KOPT-K1 (cell line): ENCODE results near the gene YWHAE.
"Not testable (repeated sequence)": the region's sequence is repeated elsewhere in the genome, so short reads cannot be mapped to it uniquely, and the experiment has no call there.

ENCODE experiments used
- H3K27ac ChIP-seq: fragments of 200-600 bp; sonication (generic); 2 replicates; pipeline ENCODE4 v1.5.1; 2016; ENCODE audit warnings: antibody characterized with exemption, mild to moderate bottlenecking, low read depth, low read length; ENCODE audit not compliant: poor library complexity, severe bottlenecking
- H3K36me3 ChIP-seq: fragments of 200-600 bp; sonication (generic); 2 replicates; pipeline ENCODE4 v1.5.1; 2017; ENCODE audit warnings: antibody characterized with exemption, mild to moderate bottlenecking, low read length, moderate library complexity; ENCODE audit not compliant: insufficient read depth
- H3K9me3 ChIP-seq: fragments of 200-600 bp; sonication (generic); 2 replicates; pipeline ENCODE4 v1.5.1; 2017; ENCODE audit warnings: antibody characterized with exemption, low read length, mild to moderate bottlenecking; ENCODE audit not compliant: insufficient read depth, poor library complexity, severe bottlenecking

The YWHAE gene

GRCh38 chr17:1399679-1400512, at the start of gene YWHAE:
YWHAE (minus strand) TSS chr17:1400222; CDS start chr17:1400110, 112 bp downstream.
- H3K9me3 ChIP-seq, result no peaks in the 10 kb centered on the region
- peak within 1 kb of the TSS; percentile 98 for H3K27ac ChIP-seq
- H3K36me3 ChIP-seq, result peaks cover 32% of the 10 kb centered on the region

DNA sequence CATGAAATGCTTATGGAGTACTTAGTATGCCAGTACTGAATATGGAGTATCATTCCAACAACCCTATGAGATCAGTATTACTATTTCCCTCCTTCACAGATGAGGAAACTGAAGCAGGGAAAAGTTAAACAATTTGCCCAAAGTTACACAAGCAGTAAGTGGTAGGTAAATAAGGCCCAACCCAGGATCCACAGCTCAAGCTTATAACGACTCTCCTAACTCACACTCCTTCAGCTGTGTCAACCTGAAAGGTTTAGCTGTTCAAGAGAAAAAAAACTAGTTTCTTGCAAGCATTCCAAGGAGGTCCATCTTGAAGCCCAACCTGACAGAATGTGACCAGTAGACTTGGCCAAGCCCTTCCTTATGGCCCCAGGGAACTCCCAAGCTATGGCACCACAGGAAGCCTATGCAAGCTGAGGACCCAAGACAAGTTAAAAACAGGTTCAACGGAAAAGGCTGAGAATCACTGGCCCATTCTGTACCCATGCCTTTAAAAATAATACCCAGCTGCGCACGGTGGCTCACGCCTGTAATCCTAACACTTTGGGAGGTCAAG, 49.5 kb upstream of the YWHAE start:
- H3K36me3 ChIP-seq, result peaks cover 54% of the 10 kb centered on the region
- no peak overlapping the region for H3K27ac ChIP-seq

GRCh38 chr17:1447052-1447451, 47.0 kb upstream of the YWHAE start:
- peaks cover 53% of the 10 kb centered on the region for H3K36me3 ChIP-seq
- H3K27ac ChIP-seq, result no peak overlapping the region
- no peaks in the 10 kb centered on the region for H3K9me3 ChIP-seq

More for the DNA sequence above, 49.5 kb upstream of the YWHAE start:
- H3K9me3 ChIP-seq, result no peaks in the 10 kb centered on the region

DNA sequence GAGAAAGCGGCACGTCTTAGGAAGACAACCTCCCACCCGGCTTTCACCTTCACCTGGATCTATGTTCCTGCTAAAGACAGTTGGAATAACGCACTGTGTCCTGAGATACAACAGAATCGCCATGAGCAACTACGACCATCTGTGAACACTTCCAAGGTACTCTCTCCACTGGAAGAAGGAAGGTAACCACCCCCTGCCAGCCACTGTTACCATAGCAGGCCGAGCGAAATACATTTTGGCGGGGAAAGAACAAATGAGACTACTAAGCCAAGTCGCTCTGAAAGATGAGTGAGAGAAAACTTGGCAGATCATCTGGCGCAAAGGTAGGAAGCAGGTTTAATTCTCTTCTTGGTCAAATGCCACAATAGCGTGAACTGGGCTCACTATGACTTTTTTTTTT, 46.2 kb upstream of the YWHAE start:
- H3K36me3 ChIP-seq, result peaks cover 53% of the 10 kb centered on the region
- no peaks in the 10 kb centered on the region for H3K9me3 ChIP-seq
- H3K27ac ChIP-seq, result no peak overlapping the region

- H3K9me3 ChIP-seq, H3K27ac ChIP-seq: not testable (repeated sequence)
- peaks cover 54% of the 10 kb centered on the region for H3K36me3 ChIP-seq
Measured at GRCh38 chr17:1445695-1446094, 45.7 kb upstream of the YWHAE start.

GRCh38 chr17:1442721-1443120, 42.7 kb upstream of the YWHAE start:
- not testable (repeated sequence) for H3K9me3 ChIP-seq, H3K27ac ChIP-seq
- H3K36me3 ChIP-seq, result peaks cover 59% of the 10 kb centered on the region

- peaks cover 64% of the 10 kb centered on the region for H3K36me3 ChIP-seq
Measured at GRCh38 chr17:1442187-1442586, 42.2 kb upstream of the YWHAE start.

DNA sequence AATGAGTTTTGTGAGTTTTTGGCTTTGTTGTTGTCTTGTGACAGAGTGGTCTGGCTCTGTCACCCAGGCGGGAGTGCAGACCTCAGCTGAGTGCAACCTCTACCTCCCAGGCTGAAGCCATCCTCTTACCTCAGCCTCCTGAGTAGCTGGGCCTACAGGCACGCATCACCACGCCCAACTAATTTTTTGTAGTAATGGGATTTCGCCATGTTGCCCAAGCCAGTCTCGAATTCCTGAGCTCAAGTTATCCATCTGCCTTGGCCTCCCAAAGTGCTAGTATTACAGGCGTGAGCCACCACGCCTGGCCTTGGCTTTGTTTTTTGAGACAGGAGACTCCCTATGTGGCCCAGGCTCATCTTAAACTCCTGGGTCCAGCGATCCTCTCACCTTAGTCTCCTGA, 40.9 kb upstream of the YWHAE start:
- no peaks in the 10 kb centered on the region for H3K9me3 ChIP-seq
- H3K36me3 ChIP-seq, result peaks cover 77% of the 10 kb centered on the region
- H3K27ac ChIP-seq, result no peak overlapping the region

More at GRCh38 chr17:1442187-1442586, 42.2 kb upstream of the YWHAE start:
- Histone ChIP-seq H3K9me3 (no peaks in the 10 kb centered on the region), H3K27ac (no peak overlapping the region)

DNA sequence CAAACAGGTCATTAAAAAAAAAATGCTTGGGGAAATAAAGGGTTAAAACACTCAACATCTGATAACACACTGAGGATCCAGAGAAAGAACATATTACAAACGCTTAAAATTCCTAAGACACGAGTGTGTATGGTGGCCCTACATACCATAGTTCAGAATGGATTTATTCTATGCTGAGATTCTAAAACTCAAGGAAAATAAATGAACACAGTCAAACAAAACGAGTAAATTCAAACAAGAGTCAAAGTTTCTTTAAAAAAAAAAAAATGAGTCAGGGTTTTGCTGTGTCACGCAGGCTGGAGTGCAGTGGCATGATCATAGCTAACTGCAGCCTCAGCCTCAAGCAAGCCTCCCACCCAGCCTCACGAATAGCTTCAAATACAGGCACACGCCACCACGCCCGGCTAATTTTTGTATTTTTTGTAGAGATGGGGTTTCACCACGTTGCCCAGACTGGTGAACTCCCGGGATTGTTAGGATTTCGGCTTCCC, 38.6 kb upstream of the YWHAE start:
- Histone ChIP-seq H3K27ac (no peak overlapping the region), H3K9me3 (no peaks in the 10 kb centered on the region), H3K36me3 (peaks cover 84% of the 10 kb centered on the region)

GRCh38 chr17:1435326-1435725, 35.3 kb upstream of the YWHAE start:
- H3K9me3 ChIP-seq, result no peaks in the 10 kb centered on the region
- H3K27ac ChIP-seq, result no peak overlapping the region
- H3K36me3 ChIP-seq, result peaks cover 84% of the 10 kb centered on the region

- Histone ChIP-seq H3K27ac (no peak overlapping the region), H3K9me3 (no peaks in the 10 kb centered on the region), H3K36me3 (peaks cover 84% of the 10 kb centered on the region)
Measured at GRCh38 chr17:1434150-1434549, 34.1 kb upstream of the YWHAE start.

DNA sequence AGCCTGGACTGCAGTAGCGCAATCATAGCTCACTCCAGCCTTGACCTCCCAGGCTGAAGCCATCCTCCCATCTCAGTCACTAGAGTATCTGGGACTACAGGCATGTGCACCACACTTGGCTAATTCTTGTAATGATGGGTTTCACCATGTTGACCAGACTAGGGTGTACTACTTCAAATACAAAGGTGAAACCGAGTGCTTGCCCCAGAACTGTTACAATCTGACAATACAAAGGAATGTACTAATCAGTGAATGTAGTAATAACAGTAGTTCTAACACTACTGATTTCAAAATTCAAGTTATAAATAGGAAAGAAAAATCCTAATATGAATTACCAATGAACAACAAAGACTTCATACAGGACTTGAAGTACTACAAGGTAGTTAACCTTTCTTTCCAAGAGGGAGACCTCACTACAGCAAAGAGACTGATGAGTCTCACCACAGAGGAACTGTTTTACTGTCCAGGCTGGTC, 31.6 kb upstream of the YWHAE start:
- H3K36me3 ChIP-seq, result peaks cover 76% of the 10 kb centered on the region
- H3K9me3 ChIP-seq, result no peaks in the 10 kb centered on the region
- no peak overlapping the region for H3K27ac ChIP-seq

DNA sequence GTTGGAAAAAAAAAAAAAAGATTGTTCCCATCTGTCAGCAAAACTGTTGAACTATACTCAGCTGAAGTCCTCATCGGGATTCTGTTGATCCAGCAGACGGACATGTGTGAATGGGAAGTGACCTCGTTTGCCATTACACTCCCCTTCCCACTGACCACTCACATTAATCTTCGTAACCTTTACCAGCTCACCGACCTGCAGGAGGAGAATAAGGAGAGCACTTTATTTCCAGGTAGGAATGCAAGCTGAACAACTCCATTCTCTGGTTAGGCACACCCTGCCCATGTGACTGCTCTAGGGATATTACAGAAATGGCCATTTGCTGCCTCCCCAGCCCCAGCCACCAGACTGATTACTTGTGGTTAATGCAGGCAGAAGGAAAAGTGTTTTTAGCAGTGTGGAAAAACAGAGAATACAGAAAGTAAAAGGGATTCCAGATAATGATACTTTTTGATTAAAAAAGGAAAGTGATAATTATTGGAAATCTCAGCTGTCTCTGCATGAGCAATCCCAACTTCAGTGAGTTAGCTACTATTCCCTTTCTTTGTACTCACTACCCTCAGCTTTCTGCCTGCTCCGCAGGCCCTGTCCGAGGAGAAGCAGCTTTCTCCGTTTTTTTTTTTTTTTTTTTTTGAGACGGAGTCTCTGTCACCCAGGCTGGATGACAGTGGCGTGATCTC, 23.6 kb upstream of the YWHAE start:
- peaks cover 72% of the 10 kb centered on the region for H3K36me3 ChIP-seq
- no peaks in the 10 kb centered on the region for H3K9me3 ChIP-seq
- no peak overlapping the region for H3K27ac ChIP-seq

DNA sequence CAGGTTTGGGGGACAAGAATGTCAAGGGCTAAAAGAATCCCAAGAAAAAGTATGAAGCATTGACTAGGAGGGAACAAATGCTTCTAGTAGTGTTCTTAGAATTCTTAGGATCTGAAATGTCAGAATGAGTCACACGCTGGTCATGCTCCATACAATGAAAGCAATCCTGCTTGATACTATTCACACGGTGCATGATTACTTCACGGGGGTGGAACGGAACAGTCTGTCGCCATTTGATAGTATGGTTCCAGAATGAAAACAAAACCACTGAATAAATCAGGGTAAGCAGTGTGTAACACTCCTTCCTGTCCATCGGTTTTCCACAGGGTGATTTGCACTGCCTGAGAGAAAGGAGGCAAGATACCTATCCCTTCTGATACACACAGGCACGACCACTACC, 22.9 kb upstream of the YWHAE start:
- Histone ChIP-seq H3K9me3 (no peaks in the 10 kb centered on the region), H3K36me3 (peaks cover 70% of the 10 kb centered on the region), H3K27ac (no peak overlapping the region)

DNA sequence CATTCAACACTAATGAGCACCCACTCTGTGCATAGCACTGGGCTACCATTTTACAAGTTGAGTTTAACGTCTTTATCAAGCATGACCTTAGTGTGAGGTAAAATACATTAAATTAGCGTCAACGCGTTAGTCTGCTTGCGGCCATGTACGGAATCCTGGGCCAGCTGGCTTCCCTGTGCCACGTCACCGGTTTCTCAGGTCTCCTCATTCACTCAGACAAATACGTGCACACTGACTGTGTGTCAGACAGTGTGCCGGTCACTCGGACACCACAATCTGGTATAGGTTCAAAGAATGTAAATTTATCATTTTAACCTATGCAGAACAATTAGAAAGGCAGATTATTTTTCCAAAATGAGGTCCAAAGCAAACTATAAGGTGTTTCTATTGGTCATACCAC, 21.4 kb upstream of the YWHAE start:
- Histone ChIP-seq H3K36me3 (peaks cover 74% of the 10 kb centered on the region), H3K27ac (no peak overlapping the region), H3K9me3 (no peaks in the 10 kb centered on the region)
